HEK293 (cell line): ENCODE measurements around the gene TMPRSS11A.

Source experiments
- CTCF ChIA-PET: fragments of 350-600 bp; formaldehyde crosslinking; extraction: SDS; loops from one replicate; lab custom pipeline; 2021; ENCODE audit warnings: antibody characterized with exemption; lab: Yijun Ruan, JAX
- POLR2A ChIA-PET: fragments of 300-600 bp; formaldehyde crosslinking; extraction: SDS; loops from one replicate; lab custom pipeline; 2020; ENCODE audit warnings: antibody characterized with exemption, inconsistent platforms; lab: Yijun Ruan, JAX
- H3K27ac ChIP-seq: fragments of 200-500 bp; sonication (Bioruptor generic); 2 replicates; pipeline ENCODE4 v1.5.1; 2014; ENCODE audit warnings: low read depth, low read length, control low read depth, inconsistent platforms; ENCODE audit errors: extremely low read depth
- H3K36me3 ChIP-seq, 2 experiments: fragments of 200-500 bp in 1 of 2; sonication (Bioruptor generic) in 1 of 2; 1 replicate in 1 of 2; 2 replicates in 1 of 2; pipeline ENCODE4 v1.5.1; 2014 to 2017; ENCODE audit warnings: inconsistent platforms in 2 of 2, low read length in 2 of 2; ENCODE audit not compliant: control insufficient read depth in 2 of 2, insufficient read depth in 1 of 2
- H3K4me1 ChIP-seq: fragments of 200-500 bp; sonication (Bioruptor generic); 2 replicates; pipeline ENCODE4 v1.5.1; 2014; ENCODE audit warnings: mild to moderate bottlenecking, low read length, inconsistent platforms; ENCODE audit not compliant: control insufficient read depth, insufficient read depth
- H3K4me3 ChIP-seq: 2 replicates; pipeline ENCODE4 v1.5.1; 2011; ENCODE audit warnings: low read depth, mild to moderate bottlenecking, control low read depth, low read length, moderate library complexity
- H3K9me3 ChIP-seq: fragments of 200-500 bp; sonication (Bioruptor generic); 2 replicates; pipeline ENCODE4 v1.5.1; 2014; ENCODE audit warnings: low read depth, low read length, inconsistent platforms; ENCODE audit not compliant: control insufficient read depth, insufficient read depth
- GFI1B ChIP-seq: fragments of 450-650 bp; formaldehyde crosslinking; IDR thresholded peaks from 2 replicates; pipeline ENCODE4 v1.5.1; 2016; ENCODE audit warnings: missing biosample characterization, missing genetic modification characterization
- KLF1 ChIP-seq: fragments of 450-650 bp; formaldehyde crosslinking; IDR thresholded peaks from 2 replicates; pipeline ENCODE4 v1.5.1; 2016; ENCODE audit warnings: missing biosample characterization, missing genetic modification characterization
- SCRT1 ChIP-seq: fragments of 450-650 bp; formaldehyde crosslinking; IDR thresholded peaks from 2 replicates; pipeline ENCODE4 v1.5.1; 2016; ENCODE audit warnings: missing biosample characterization, missing genetic modification characterization, borderline replicate concordance
- ZBTB21 ChIP-seq: fragments of 450-650 bp; formaldehyde crosslinking; IDR thresholded peaks from 2 replicates; pipeline ENCODE4 v1.5.1; 2017; ENCODE audit warnings: missing biosample characterization, missing genetic modification characterization
- ZNF24 ChIP-seq: fragments of 450-650 bp; formaldehyde crosslinking; IDR thresholded peaks from 2 replicates; pipeline ENCODE4 v1.5.1; 2016; ENCODE audit warnings: missing biosample characterization, missing genetic modification characterization
- ZNF274 ChIP-seq, 2 experiments: fragments of 200-500 bp in 1 of 2; fragments of 450-650 bp in 1 of 2; sonication (Bioruptor generic) in 1 of 2; formaldehyde crosslinking in 1 of 2; IDR thresholded peaks; 2 replicates each; pipeline versions ENCODE4 v1.5.1 to v1.6.1; 2014 to 2016; ENCODE audit warnings: borderline replicate concordance in 1 of 2, inconsistent platforms in 1 of 2, low read length in 1 of 2, missing biosample characterization in 1 of 2, missing genetic modification characterization in 1 of 2
- ZNF302 ChIP-seq: fragments of 450-650 bp; formaldehyde crosslinking; IDR thresholded peaks from 2 replicates; pipeline ENCODE4 v1.5.1; 2016; ENCODE audit warnings: missing biosample characterization, missing genetic modification characterization, low read depth
- ZNF311 ChIP-seq: fragments of 450-650 bp; formaldehyde crosslinking; IDR thresholded peaks from 2 replicates; pipeline ENCODE4 v1.5.1; 2017; ENCODE audit warnings: missing biosample characterization, missing genetic modification characterization, borderline replicate concordance
- ZNF571 ChIP-seq: fragments of 450-650 bp; formaldehyde crosslinking; IDR thresholded peaks from 2 replicates; pipeline ENCODE4 v1.5.0; 2017; ENCODE audit warnings: missing biosample characterization, missing genetic modification characterization
- ZNF596 ChIP-seq: fragments of 450-650 bp; IDR thresholded peaks from 2 replicates; pipeline ENCODE4 v1.5.0; 2018; ENCODE audit warnings: missing biosample characterization, mild to moderate bottlenecking, missing genetic modification characterization, moderate library complexity
- TF ChIP-seq, protein P1 (sequence below): fragments of 450-650 bp; formaldehyde crosslinking; IDR thresholded peaks from 2 replicates; pipeline ENCODE4 v1.5.1; 2016; ENCODE audit warnings: missing biosample characterization, missing genetic modification characterization
- TF ChIP-seq, protein P2 (sequence below): fragments of 450-650 bp; formaldehyde crosslinking; IDR thresholded peaks from 2 replicates; pipeline ENCODE4 v1.5.1; 2016; ENCODE audit warnings: missing biosample characterization, missing genetic modification characterization
- TF ChIP-seq, protein P3 (sequence below): fragments of 450-650 bp; formaldehyde crosslinking; IDR thresholded peaks from 2 replicates; pipeline ENCODE4 v1.5.1; 2016; ENCODE audit warnings: missing biosample characterization, missing genetic modification characterization
- TF ChIP-seq, protein P4 (sequence below): fragments of 450-650 bp; formaldehyde crosslinking; IDR thresholded peaks from 2 replicates; pipeline ENCODE4 v1.5.1; 2016; ENCODE audit warnings: missing biosample characterization, missing genetic modification characterization
- TF ChIP-seq, protein P5 (sequence below): fragments of 450-650 bp; formaldehyde crosslinking; conservative IDR thresholded peaks from 2 replicates; pipeline ENCODE4 v1.5.1; 2016; ENCODE audit warnings: low read depth, missing biosample characterization, missing genetic modification characterization
- TF ChIP-seq, protein P6 (sequence below): fragments of 450-650 bp; formaldehyde crosslinking; IDR thresholded peaks from 2 replicates; pipeline ENCODE4 v1.5.1; 2016; ENCODE audit warnings: missing biosample characterization, missing genetic modification characterization

The TMPRSS11A gene

DNA sequence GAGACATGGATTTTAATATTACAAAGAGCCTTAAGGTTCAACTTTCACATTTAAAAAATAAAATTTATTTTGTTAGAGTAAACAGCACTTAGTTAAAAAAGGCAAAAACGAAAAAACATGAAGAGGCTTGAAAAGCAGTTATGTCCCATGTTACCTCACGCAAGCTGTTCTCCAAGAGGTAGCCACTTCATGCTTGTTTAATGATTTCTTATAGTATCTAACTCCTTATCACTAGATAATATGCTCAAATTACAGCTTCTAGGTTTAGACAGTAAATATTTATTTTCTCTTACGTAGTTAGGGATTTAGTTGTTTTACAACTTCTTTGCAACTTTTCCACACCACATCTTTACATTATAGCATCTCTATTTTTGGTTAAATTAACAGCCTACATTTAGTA lies 51.7 kb downstream of the TMPRSS11A start:
- TF ChIP-seq, protein P1, sequence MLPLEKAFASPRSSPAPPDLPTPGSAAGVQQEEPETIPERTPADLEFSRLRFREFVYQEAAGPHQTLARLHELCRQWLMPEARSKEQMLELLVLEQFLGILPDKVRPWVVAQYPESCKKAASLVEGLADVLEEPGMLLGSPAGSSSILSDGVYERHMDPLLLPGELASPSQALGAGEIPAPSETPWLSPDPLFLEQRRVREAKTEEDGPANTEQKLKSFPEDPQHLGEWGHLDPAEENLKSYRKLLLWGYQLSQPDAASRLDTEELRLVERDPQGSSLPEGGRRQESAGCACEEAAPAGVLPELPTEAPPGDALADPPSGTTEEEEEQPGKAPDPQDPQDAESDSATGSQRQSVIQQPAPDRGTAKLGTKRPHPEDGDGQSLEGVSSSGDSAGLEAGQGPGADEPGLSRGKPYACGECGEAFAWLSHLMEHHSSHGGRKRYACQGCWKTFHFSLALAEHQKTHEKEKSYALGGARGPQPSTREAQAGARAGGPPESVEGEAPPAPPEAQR: no peak
- TF ChIP-seq KLF1 (no peak), ZNF302 (tag by site-specific recombination) (no peak), ZBTB21 (tag by site-specific recombination) (no peak), ZNF311 (tag by site-specific recombination) (no peak)
- TF ChIP-seq, protein P2, sequence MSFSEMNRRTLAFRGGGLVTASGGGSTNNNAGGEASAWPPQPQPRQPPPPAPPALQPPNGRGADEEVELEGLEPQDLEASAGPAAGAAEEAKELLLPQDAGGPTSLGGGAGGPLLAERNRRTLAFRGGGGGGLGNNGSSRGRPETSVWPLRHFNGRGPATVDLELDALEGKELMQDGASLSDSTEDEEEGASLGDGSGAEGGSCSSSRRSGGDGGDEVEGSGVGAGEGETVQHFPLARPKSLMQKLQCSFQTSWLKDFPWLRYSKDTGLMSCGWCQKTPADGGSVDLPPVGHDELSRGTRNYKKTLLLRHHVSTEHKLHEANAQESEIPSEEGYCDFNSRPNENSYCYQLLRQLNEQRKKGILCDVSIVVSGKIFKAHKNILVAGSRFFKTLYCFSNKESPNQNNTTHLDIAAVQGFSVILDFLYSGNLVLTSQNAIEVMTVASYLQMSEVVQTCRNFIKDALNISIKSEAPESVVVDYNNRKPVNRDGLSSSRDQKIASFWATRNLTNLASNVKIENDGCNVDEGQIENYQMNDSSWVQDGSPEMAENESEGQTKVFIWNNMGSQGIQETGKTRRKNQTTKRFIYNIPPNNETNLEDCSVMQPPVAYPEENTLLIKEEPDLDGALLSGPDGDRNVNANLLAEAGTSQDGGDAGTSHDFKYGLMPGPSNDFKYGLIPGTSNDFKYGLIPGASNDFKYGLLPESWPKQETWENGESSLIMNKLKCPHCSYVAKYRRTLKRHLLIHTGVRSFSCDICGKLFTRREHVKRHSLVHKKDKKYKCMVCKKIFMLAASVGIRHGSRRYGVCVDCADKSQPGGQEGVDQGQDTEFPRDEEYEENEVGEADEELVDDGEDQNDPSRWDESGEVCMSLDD (tag by site-specific recombination): no peak
- POLR2A ChIA-PET: no interaction called here
- Histone ChIP-seq H3K4me1 (no peaks in the 10 kb centered on the region), H3K9me3 (no peaks in the 10 kb centered on the region), H3K27ac (no peak overlapping the region), H3K36me3 (no peaks in the 10 kb centered on the region), H3K4me3 (no peak overlapping the region)
- CTCF ChIA-PET: interaction anchor here (0.7 to 1.7 kb wide), 6 partner anchors 10 to 265 kb away, joined by 3 to 9 read pairs (median 3); no protein-coding TSS in a partner anchor

DNA sequence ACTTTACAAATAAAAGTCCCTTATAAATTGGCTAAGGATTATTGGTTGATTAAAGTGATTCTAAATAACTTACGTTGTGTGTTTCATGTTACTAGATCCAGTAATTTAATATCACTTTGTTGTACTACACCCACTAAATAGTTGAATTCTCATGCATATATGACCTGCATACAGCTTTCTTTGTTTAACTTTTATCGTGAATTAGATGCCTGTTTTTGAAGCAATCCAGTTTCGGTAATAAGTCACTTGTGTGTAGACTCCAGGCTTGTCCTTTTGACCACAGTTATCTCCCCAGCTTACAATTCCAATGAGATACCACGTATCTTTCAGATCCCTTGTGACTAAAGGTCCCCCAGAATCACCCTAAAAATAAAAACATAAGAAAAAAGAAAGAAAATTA lies 52.2 kb downstream of the TMPRSS11A start:
- POLR2A ChIA-PET: no interaction called here
- CTCF ChIA-PET: interaction anchor here (0.7 to 2.1 kb wide), 9 partner anchors 11 to 266 kb away, joined by 3 to 9 read pairs (median 3); no protein-coding TSS in a partner anchor
- TF ChIP-seq, protein P3, sequence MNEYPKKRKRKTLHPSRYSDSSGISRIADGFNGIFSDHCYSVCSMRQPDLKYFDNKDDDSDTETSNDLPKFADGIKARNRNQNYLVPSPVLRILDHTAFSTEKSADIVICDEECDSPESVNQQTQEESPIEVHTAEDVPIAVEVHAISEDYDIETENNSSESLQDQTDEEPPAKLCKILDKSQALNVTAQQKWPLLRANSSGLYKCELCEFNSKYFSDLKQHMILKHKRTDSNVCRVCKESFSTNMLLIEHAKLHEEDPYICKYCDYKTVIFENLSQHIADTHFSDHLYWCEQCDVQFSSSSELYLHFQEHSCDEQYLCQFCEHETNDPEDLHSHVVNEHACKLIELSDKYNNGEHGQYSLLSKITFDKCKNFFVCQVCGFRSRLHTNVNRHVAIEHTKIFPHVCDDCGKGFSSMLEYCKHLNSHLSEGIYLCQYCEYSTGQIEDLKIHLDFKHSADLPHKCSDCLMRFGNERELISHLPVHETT (tag by site-specific recombination): no peak
- TF ChIP-seq ZNF596 (tag by site-specific recombination) (no peak), ZBTB21 (tag by site-specific recombination) (no peak), SCRT1 (no peak), ZNF571 (tag by site-specific recombination) (no peak), GFI1B (tag by site-specific recombination) (no peak), KLF1 (no peak), ZNF24 (tag by site-specific recombination) (no peak), ZNF274 (IDR thresholded peaks at IDR 0.05; ENCODE audit: low read length) (no peak), ZNF274 (tag by site-specific recombination; IDR thresholded peaks at IDR 0.05; ENCODE audit: borderline replicate concordance) (no peak)
- TF ChIP-seq, protein P4, sequence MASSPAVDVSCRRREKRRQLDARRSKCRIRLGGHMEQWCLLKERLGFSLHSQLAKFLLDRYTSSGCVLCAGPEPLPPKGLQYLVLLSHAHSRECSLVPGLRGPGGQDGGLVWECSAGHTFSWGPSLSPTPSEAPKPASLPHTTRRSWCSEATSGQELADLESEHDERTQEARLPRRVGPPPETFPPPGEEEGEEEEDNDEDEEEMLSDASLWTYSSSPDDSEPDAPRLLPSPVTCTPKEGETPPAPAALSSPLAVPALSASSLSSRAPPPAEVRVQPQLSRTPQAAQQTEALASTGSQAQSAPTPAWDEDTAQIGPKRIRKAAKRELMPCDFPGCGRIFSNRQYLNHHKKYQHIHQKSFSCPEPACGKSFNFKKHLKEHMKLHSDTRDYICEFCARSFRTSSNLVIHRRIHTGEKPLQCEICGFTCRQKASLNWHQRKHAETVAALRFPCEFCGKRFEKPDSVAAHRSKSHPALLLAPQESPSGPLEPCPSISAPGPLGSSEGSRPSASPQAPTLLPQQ: no peak
- TF ChIP-seq, protein P1: no peak
- TF ChIP-seq, protein P5, sequence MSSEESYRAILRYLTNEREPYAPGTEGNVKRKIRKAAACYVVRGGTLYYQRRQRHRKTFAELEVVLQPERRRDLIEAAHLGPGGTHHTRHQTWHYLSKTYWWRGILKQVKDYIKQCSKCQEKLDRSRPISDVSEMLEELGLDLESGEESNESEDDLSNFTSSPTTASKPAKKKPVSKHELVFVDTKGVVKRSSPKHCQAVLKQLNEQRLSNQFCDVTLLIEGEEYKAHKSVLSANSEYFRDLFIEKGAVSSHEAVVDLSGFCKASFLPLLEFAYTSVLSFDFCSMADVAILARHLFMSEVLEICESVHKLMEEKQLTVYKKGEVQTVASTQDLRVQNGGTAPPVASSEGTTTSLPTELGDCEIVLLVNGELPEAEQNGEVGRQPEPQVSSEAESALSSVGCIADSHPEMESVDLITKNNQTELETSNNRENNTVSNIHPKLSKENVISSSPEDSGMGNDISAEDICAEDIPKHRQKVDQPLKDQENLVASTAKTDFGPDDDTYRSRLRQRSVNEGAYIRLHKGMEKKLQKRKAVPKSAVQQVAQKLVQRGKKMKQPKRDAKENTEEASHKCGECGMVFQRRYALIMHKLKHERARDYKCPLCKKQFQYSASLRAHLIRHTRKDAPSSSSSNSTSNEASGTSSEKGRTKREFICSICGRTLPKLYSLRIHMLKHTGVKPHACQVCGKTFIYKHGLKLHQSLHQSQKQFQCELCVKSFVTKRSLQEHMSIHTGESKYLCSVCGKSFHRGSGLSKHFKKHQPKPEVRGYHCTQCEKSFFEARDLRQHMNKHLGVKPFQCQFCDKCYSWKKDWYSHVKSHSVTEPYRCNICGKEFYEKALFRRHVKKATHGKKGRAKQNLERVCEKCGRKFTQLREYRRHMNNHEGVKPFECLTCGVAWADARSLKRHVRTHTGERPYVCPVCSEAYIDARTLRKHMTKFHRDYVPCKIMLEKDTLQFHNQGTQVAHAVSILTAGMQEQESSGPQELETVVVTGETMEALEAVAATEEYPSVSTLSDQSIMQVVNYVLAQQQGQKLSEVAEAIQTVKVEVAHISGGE (tag by site-specific recombination): no peak
- TF ChIP-seq, protein P6, sequence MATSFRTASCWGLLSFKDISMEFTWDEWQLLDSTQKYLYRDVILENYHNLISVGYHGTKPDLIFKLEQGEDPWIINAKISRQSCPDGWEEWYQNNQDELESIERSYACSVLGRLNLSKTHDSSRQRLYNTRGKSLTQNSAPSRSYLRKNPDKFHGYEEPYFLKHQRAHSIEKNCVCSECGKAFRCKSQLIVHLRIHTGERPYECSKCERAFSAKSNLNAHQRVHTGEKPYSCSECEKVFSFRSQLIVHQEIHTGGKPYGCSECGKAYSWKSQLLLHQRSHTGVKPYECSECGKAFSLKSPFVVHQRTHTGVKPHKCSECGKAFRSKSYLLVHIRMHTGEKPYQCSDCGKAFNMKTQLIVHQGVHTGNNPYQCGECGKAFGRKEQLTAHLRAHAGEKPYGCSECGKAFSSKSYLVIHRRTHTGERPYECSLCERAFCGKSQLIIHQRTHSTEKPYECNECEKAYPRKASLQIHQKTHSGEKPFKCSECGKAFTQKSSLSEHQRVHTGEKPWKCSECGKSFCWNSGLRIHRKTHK (tag by site-specific recombination): no peak

More for the DNA sequence above, 52.2 kb downstream of the TMPRSS11A start:
- H3K27ac ChIP-seq: no peak overlapping the region
- no peaks in the 10 kb centered on the region for H3K36me3 ChIP-seq
- H3K4me3 ChIP-seq: no peak overlapping the region
- H3K4me1 ChIP-seq: no peaks in the 10 kb centered on the region
- H3K9me3 ChIP-seq: no peaks in the 10 kb centered on the region
